OCI-LY7 (cell line): Measurements from ENCODE around the gene EHBP1. TPM values are rescaled to one million over a fixed set of nuclear protein-coding genes. Genes with fewer than 3 reads are reported as not detected.

Experiments
- BruUV-seq: library from RNA; stranded (reverse); fragments of 400-500 nt; replicated peaks from 2 replicates; lab custom pipeline; 2021; lab: Mats Ljungman, UMichigan
- CTCF ChIA-PET: fragments of 300-600 bp; sonication (Branson Sonifier 250); formaldehyde crosslinking; loops from one replicate; lab custom pipeline; 2022; ENCODE audit warnings: antibody characterized with exemption; ENCODE audit not compliant: unreplicated experiment; lab: Charles Lee
- POLR2A ChIA-PET: fragments of 300-600 bp; sonication (Branson Sonifier 250); formaldehyde crosslinking; loops from one replicate; lab custom pipeline; 2022; ENCODE audit warnings: antibody characterized with exemption; lab: Charles Lee
- DNase-seq: peaks from one replicate; pipeline ENCODE4 v3.0.0-alpha.2; 2015; ENCODE audit warnings: low spot score
- H2AFZ ChIP-seq: fragments of 200-600 bp; sonication (generic), shearing (Covaris generic); 2 replicates; pipeline ENCODE4 v1.6.1; 2014; ENCODE audit warnings: mild to moderate bottlenecking, antibody characterized with exemption, low read length, moderate library complexity
- H3K27ac ChIP-seq: fragments of 200-600 bp; sonication (generic); 2 replicates; pipeline ENCODE4 v1.5.1; 2014; ENCODE audit warnings: mixed run types, low read depth, mild to moderate bottlenecking, moderate library complexity, low read length, inconsistent platforms; ENCODE audit not compliant: poor library complexity, severe bottlenecking
- H3K36me3 ChIP-seq: fragments of 200-600 bp; sonication (generic); 2 replicates; pipeline ENCODE4 v1.6.1; 2014; ENCODE audit warnings: mild to moderate bottlenecking, antibody characterized with exemption, low read length, moderate library complexity, mixed read lengths; ENCODE audit not compliant: insufficient read depth
- H3K4me1 ChIP-seq: fragments of 200-600 bp; sonication (generic); 2 replicates; pipeline ENCODE4 v1.5.1; 2014; ENCODE audit warnings: mild to moderate bottlenecking, low read length; ENCODE audit not compliant: insufficient read depth, poor library complexity, severe bottlenecking
- H3K4me2 ChIP-seq: fragments of 200-600 bp; sonication (generic); 2 replicates; pipeline ENCODE4 v1.6.1; 2014; ENCODE audit warnings: mild to moderate bottlenecking, low read length
- H3K4me3 ChIP-seq: fragments of 200-600 bp; sonication (generic); 2 replicates; pipeline ENCODE4 v1.5.1; 2014; ENCODE audit warnings: mild to moderate bottlenecking, low read depth, low read length; ENCODE audit not compliant: poor library complexity, severe bottlenecking
- H3K79me2 ChIP-seq: fragments of 200-600 bp; sonication (generic); 2 replicates; pipeline ENCODE4 v1.6.1; 2016; ENCODE audit warnings: low read depth, mild to moderate bottlenecking, low read length, moderate library complexity, mixed read lengths; ENCODE audit not compliant: insufficient read depth
- H3K9me2 ChIP-seq: fragments of 200-600 bp; sonication (generic); 2 replicates; pipeline ENCODE4 v1.6.1; 2016; ENCODE audit warnings: mild to moderate bottlenecking, low read length, mixed read lengths; ENCODE audit not compliant: insufficient read depth
- H3K9me3 ChIP-seq: fragments of 200-600 bp; sonication (generic); 2 replicates; pipeline ENCODE4 v1.6.1; 2014; ENCODE audit warnings: mild to moderate bottlenecking, mixed run types, low read length, mixed read lengths
- H4K20me1 ChIP-seq: fragments of 200-600 bp; sonication (generic); 2 replicates; pipeline ENCODE4 v1.6.1; 2014; ENCODE audit warnings: mild to moderate bottlenecking, antibody characterized with exemption, low read length, moderate library complexity, mixed read lengths; ENCODE audit not compliant: insufficient read depth
- CTCF ChIP-seq: fragments of 200-600 bp; sonication (generic); conservative IDR thresholded peaks from 2 replicates; pipeline ENCODE4 v1.5.1; 2014; ENCODE audit warnings: mild to moderate bottlenecking, antibody characterized with exemption, low read length, moderate library complexity, mixed read lengths
- EZH2phosphoT487 ChIP-seq: fragments of 200-600 bp; sonication (generic); IDR thresholded peaks from 2 replicates; pipeline ENCODE4 v1.6.1; 2018; ENCODE audit warnings: low read depth, borderline replicate concordance, mild to moderate bottlenecking, mixed run types, antibody characterized with exemption, low read length, moderate library complexity, mixed read lengths
- intact Hi-C: fragments of 100-400 bp; cut with micrococcal nuclease; formaldehyde crosslinking; loops from one replicate; pipeline ENCODE4 v1.10.0; 2022; ENCODE audit not compliant: unreplicated experiment
- total RNA-seq, 2 experiments: library from RNA; depleted of rRNA in 1 of 2; stranded (reverse); fragments of >200 nt in 1 of 2; shearing (Covaris generic) in 1 of 2; gene quantifications; 2 replicates each; pipeline ENCODE4 v1.2.3, GENCODE V29; 2014 to 2022

The EHBP1 gene
- total RNA-seq, 2 experiments from 2014 or later, result 26.8 to 34.1 TPM

- no peak overlapping the region for H3K4me2 ChIP-seq
- peaks cover 4% of the 10 kb centered on the region; the same call in 1 of the 2 replicates for H3K79me2 ChIP-seq
- ChIA-PET CTCF (no interaction called here), POLR2A (interaction anchor here (0.6 kb wide), 1 partner anchor 108 kb away, joined by 3 read pairs; no protein-coding TSS in a partner anchor)
- no peak overlapping the region for H3K27ac ChIP-seq
- DNase-seq, result no peak
- peaks cover 4% of the 10 kb centered on the region; the same call in 1 of the 2 replicates for H4K20me1 ChIP-seq
- intact Hi-C loops, result no loop called here
- BruUV-seq, result no TSS peak
- no peaks in the 10 kb centered on the region for H3K36me3 ChIP-seq
- H3K4me3 ChIP-seq, result no peak overlapping the region
- no peaks in the 10 kb centered on the region for H3K9me3 ChIP-seq
- H3K4me1 ChIP-seq, result no peaks in the 10 kb centered on the region
- no peak overlapping the region for H2AFZ ChIP-seq
- H3K9me2 ChIP-seq, result no peaks in the 10 kb centered on the region
- no peak for TF ChIP-seq CTCF
- no peak for TF ChIP-seq EZH2phosphoT487
Observed at GRCh38 chr2:62738981-62739936, 33.7 kb downstream of the EHBP1 start.

- peaks cover 4% of the 10 kb centered on the region; the same call in 1 of the 2 replicates for H3K79me2 ChIP-seq
- H3K4me3 ChIP-seq, result no peak overlapping the region
- H3K9me3 ChIP-seq, result no peaks in the 10 kb centered on the region
- POLR2A ChIA-PET, result no interaction called here
- no TSS peak for BruUV-seq
- no peaks in the 10 kb centered on the region for H3K4me1 ChIP-seq
- DNase-seq, result no peak
- H4K20me1 ChIP-seq, result peaks cover 4% of the 10 kb centered on the region; the same call in 1 of the 2 replicates
- TF ChIP-seq EZH2phosphoT487 (no peak), CTCF (no peak)
- no peak overlapping the region for H2AFZ ChIP-seq
- no peak overlapping the region for H3K27ac ChIP-seq
- H3K9me2 ChIP-seq, result no peaks in the 10 kb centered on the region
- no peak overlapping the region for H3K4me2 ChIP-seq
- intact Hi-C loops, result no loop called here
- H3K36me3 ChIP-seq, result no peaks in the 10 kb centered on the region
- CTCF ChIA-PET, result no interaction called here
Observed at GRCh38 chr2:62740221-62740620, 34.7 kb downstream of the EHBP1 start.
